Measurements from ENCODE around the gene AAMDC.

- TF ChIP-seq, protein P1, sequence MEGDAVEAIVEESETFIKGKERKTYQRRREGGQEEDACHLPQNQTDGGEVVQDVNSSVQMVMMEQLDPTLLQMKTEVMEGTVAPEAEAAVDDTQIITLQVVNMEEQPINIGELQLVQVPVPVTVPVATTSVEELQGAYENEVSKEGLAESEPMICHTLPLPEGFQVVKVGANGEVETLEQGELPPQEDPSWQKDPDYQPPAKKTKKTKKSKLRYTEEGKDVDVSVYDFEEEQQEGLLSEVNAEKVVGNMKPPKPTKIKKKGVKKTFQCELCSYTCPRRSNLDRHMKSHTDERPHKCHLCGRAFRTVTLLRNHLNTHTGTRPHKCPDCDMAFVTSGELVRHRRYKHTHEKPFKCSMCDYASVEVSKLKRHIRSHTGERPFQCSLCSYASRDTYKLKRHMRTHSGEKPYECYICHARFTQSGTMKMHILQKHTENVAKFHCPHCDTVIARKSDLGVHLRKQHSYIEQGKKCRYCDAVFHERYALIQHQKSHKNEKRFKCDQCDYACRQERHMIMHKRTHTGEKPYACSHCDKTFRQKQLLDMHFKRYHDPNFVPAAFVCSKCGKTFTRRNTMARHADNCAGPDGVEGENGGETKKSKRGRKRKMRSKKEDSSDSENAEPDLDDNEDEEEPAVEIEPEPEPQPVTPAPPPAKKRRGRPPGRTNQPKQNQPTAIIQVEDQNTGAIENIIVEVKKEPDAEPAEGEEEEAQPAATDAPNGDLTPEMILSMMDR (IDR thresholded peaks at IDR 0.05): no peak
- TF ChIP-seq POLR2A (IDR thresholded peaks at IDR 0.05): no peak
Observed at GRCh38 chr11:77884186-77884828, 63.4 kb downstream of the AAMDC start.

All from right lobe of liver (tissue), 4 donors.